OCI-LY7 (cell line): ENCODE results near the gene SLC44A3. TPM values are rescaled to one million over a fixed set of nuclear protein-coding genes. Genes with fewer than 3 reads are reported as not detected.

ENCODE experiments used
- BruUV-seq: library from RNA; stranded (reverse); fragments of 400-500 nt; replicated peaks from 2 replicates; lab custom pipeline; 2021; lab: Mats Ljungman, UMichigan
- CTCF ChIA-PET: fragments of 300-600 bp; sonication (Branson Sonifier 250); formaldehyde crosslinking; loops from one replicate; lab custom pipeline; 2022; ENCODE audit warnings: antibody characterized with exemption; ENCODE audit not compliant: unreplicated experiment; lab: Charles Lee
- POLR2A ChIA-PET: fragments of 300-600 bp; sonication (Branson Sonifier 250); formaldehyde crosslinking; loops from one replicate; lab custom pipeline; 2022; ENCODE audit warnings: antibody characterized with exemption; lab: Charles Lee
- DNase-seq: peaks from one replicate; pipeline ENCODE4 v3.0.0-alpha.2; 2015; ENCODE audit warnings: low spot score
- H2AFZ ChIP-seq: fragments of 200-600 bp; sonication (generic), shearing (Covaris generic); 2 replicates; pipeline ENCODE4 v1.6.1; 2014; ENCODE audit warnings: mild to moderate bottlenecking, antibody characterized with exemption, low read length, moderate library complexity
- H3K27ac ChIP-seq: fragments of 200-600 bp; sonication (generic); 2 replicates; pipeline ENCODE4 v1.5.1; 2014; ENCODE audit warnings: mixed run types, low read depth, mild to moderate bottlenecking, moderate library complexity, low read length, inconsistent platforms; ENCODE audit not compliant: poor library complexity, severe bottlenecking
- H3K36me3 ChIP-seq: fragments of 200-600 bp; sonication (generic); 2 replicates; pipeline ENCODE4 v1.6.1; 2014; ENCODE audit warnings: mild to moderate bottlenecking, antibody characterized with exemption, low read length, moderate library complexity, mixed read lengths; ENCODE audit not compliant: insufficient read depth
- H3K4me1 ChIP-seq: fragments of 200-600 bp; sonication (generic); 2 replicates; pipeline ENCODE4 v1.5.1; 2014; ENCODE audit warnings: mild to moderate bottlenecking, low read length; ENCODE audit not compliant: insufficient read depth, poor library complexity, severe bottlenecking
- H3K4me2 ChIP-seq: fragments of 200-600 bp; sonication (generic); 2 replicates; pipeline ENCODE4 v1.6.1; 2014; ENCODE audit warnings: mild to moderate bottlenecking, low read length
- H3K4me3 ChIP-seq: fragments of 200-600 bp; sonication (generic); 2 replicates; pipeline ENCODE4 v1.5.1; 2014; ENCODE audit warnings: mild to moderate bottlenecking, low read depth, low read length; ENCODE audit not compliant: poor library complexity, severe bottlenecking
- H3K79me2 ChIP-seq: fragments of 200-600 bp; sonication (generic); 2 replicates; pipeline ENCODE4 v1.6.1; 2016; ENCODE audit warnings: low read depth, mild to moderate bottlenecking, low read length, moderate library complexity, mixed read lengths; ENCODE audit not compliant: insufficient read depth
- H3K9me2 ChIP-seq: fragments of 200-600 bp; sonication (generic); 2 replicates; pipeline ENCODE4 v1.6.1; 2016; ENCODE audit warnings: mild to moderate bottlenecking, low read length, mixed read lengths; ENCODE audit not compliant: insufficient read depth
- H3K9me3 ChIP-seq: fragments of 200-600 bp; sonication (generic); 2 replicates; pipeline ENCODE4 v1.6.1; 2014; ENCODE audit warnings: mild to moderate bottlenecking, mixed run types, low read length, mixed read lengths
- H4K20me1 ChIP-seq: fragments of 200-600 bp; sonication (generic); 2 replicates; pipeline ENCODE4 v1.6.1; 2014; ENCODE audit warnings: mild to moderate bottlenecking, antibody characterized with exemption, low read length, moderate library complexity, mixed read lengths; ENCODE audit not compliant: insufficient read depth
- EZH2phosphoT487 ChIP-seq: fragments of 200-600 bp; sonication (generic); IDR thresholded peaks from 2 replicates; pipeline ENCODE4 v1.6.1; 2018; ENCODE audit warnings: low read depth, borderline replicate concordance, mild to moderate bottlenecking, mixed run types, antibody characterized with exemption, low read length, moderate library complexity, mixed read lengths
- intact Hi-C: fragments of 100-400 bp; cut with micrococcal nuclease; formaldehyde crosslinking; loops from one replicate; pipeline ENCODE4 v1.10.0; 2022; ENCODE audit not compliant: unreplicated experiment
- total RNA-seq, 2 experiments: library from RNA; depleted of rRNA in 1 of 2; stranded (reverse); fragments of >200 nt in 1 of 2; shearing (Covaris generic) in 1 of 2; gene quantifications; 2 replicates each; pipeline ENCODE4 v1.2.3, GENCODE V29; 2014 to 2022
- TF ChIP-seq, protein P1 (sequence below): fragments of 200-600 bp; sonication (generic); conservative IDR thresholded peaks from 2 replicates; pipeline ENCODE4 v1.5.1; 2014; ENCODE audit warnings: mild to moderate bottlenecking, antibody characterized with exemption, low read length, moderate library complexity, mixed read lengths

SLC44A3 gene
- total RNA-seq, 2 experiments from 2014 or later: not detected

DNA sequence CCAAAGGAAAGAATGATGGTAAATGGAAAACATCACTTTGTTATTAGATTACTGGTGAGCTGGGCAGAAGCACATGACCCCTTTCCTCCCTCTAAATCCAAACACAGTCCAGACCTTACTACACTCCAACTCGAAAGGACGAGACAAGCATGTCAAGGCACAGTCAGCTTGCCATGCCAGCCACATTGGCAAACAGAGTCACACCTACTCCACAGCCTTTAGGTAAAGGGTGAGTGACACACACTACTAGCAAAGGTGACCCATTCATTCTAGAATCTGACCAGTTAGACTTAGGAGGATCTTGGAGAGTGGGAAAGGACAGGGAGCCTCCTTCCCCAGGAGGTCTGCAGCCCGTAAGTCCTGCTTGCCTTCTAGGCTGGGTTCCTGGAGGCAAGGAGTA is 3.0 kb downstream of the SLC44A3 start:
- intact Hi-C loops: no loop called here
- Histone ChIP-seq H2AFZ (no peak overlapping the region), H3K79me2 (no peaks in the 10 kb centered on the region), H3K36me3 (no peaks in the 10 kb centered on the region), H3K9me2 (no peaks in the 10 kb centered on the region), H3K4me2 (no peak overlapping the region), H3K4me3 (no peak overlapping the region), H4K20me1 (no peaks in the 10 kb centered on the region), H3K27ac (no peak overlapping the region), H3K9me3 (no peaks in the 10 kb centered on the region), H3K4me1 (no peaks in the 10 kb centered on the region)
- CTCF ChIA-PET: no interaction called here
- TF ChIP-seq EZH2phosphoT487: no peak
- TF ChIP-seq, protein P1, sequence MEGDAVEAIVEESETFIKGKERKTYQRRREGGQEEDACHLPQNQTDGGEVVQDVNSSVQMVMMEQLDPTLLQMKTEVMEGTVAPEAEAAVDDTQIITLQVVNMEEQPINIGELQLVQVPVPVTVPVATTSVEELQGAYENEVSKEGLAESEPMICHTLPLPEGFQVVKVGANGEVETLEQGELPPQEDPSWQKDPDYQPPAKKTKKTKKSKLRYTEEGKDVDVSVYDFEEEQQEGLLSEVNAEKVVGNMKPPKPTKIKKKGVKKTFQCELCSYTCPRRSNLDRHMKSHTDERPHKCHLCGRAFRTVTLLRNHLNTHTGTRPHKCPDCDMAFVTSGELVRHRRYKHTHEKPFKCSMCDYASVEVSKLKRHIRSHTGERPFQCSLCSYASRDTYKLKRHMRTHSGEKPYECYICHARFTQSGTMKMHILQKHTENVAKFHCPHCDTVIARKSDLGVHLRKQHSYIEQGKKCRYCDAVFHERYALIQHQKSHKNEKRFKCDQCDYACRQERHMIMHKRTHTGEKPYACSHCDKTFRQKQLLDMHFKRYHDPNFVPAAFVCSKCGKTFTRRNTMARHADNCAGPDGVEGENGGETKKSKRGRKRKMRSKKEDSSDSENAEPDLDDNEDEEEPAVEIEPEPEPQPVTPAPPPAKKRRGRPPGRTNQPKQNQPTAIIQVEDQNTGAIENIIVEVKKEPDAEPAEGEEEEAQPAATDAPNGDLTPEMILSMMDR: no peak
- DNase-seq: no peak
- BruUV-seq: no TSS peak
- POLR2A ChIA-PET: interaction anchor here (1.1 kb wide), 1 partner anchor 11 kb away, joined by 4 read pairs; no protein-coding TSS in a partner anchor

DNA sequence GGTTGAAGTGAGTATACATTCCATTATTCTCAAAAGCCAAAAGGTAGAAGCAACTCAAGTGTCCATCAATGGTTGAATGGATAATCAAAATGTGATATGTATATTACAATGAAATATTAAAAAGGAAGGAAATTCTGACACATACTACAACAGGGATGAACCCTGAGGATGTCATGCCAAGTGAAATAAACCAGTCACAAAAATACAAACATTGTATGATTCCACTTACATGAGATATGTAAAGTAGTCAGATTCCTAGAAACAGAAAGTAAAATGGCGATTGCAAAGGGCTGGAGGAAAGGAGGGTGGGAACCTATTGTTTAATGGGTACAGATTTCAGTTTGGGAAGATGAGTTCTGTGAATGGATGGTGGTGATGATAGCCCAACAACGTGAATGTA is 5.8 kb downstream of the SLC44A3 start:
- Histone ChIP-seq H2AFZ (no peak overlapping the region), H3K4me3 (no peak overlapping the region), H3K9me3 (no peaks in the 10 kb centered on the region), H3K9me2 (no peaks in the 10 kb centered on the region), H3K4me2 (no peak overlapping the region), H3K4me1 (no peaks in the 10 kb centered on the region), H3K36me3 (no peaks in the 10 kb centered on the region), H4K20me1 (no peaks in the 10 kb centered on the region), H3K79me2 (no peaks in the 10 kb centered on the region), H3K27ac (no peak overlapping the region)
- intact Hi-C loops: no loop called here
- ChIA-PET POLR2A (no interaction called here), CTCF (no interaction called here)
- DNase-seq: no peak
- BruUV-seq: no TSS peak
- no peak for TF ChIP-seq EZH2phosphoT487
- TF ChIP-seq, protein P1: no peak

DNA sequence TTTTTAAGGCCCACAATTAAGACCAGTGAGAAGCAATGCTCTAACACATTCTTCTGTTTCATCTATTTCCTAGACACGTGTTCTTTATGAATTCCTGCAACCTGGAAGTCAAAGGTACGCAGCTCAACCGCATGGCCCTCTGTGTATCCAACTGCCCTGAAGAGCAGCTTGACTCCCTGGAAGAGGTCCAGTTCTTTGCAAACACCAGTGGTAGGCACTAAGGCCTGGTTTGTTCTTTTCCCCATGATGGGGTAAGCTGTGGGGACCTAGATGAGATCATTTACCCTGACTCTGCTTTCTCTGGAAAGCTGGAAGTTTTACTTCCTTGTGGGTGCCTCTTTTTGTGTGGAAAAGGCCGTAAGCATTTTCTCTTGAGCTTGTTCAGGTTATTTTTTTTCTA is 7.3 kb downstream of the SLC44A3 start:
- ChIA-PET POLR2A (interaction anchor here (0.5 to 1.0 kb wide), 2 partner anchors 9 to 245 kb away, joined by 3 read pairs; no protein-coding TSS in a partner anchor), CTCF (no interaction called here)

More for the DNA sequence above, 7.3 kb downstream of the SLC44A3 start:
- no peaks in the 10 kb centered on the region for H3K36me3 ChIP-seq
- H3K9me3 ChIP-seq: no peaks in the 10 kb centered on the region
- H3K4me3 ChIP-seq: no peak overlapping the region
- H3K4me2 ChIP-seq: no peak overlapping the region
- no peak overlapping the region for H3K27ac ChIP-seq
- no TSS peak for BruUV-seq
- no peak for DNase-seq
- no peaks in the 10 kb centered on the region for H3K4me1 ChIP-seq
- no peaks in the 10 kb centered on the region for H3K9me2 ChIP-seq
- intact Hi-C loops: no loop called here
- no peak overlapping the region for H2AFZ ChIP-seq
- no peaks in the 10 kb centered on the region for H4K20me1 ChIP-seq
- H3K79me2 ChIP-seq: no peaks in the 10 kb centered on the region
- TF ChIP-seq, protein P1: no peak
- TF ChIP-seq EZH2phosphoT487: no peak
